Measurements from ENCODE around the gene UNC93B1. TPM values are rescaled to one million over a fixed set of nuclear protein-coding genes. Genes with fewer than 3 reads are reported as not detected.
A peak's percentile ranks its signal among the peaks of the same experiment; 100 is the strongest.

UNC93B1 gene
- total and polyA plus RNA-seq, 2 of the 8 experiments (the other 6 are each of a cell fraction or from before 2014, with no cell fraction given), result 18.9 to 34.3 TPM

DNA sequence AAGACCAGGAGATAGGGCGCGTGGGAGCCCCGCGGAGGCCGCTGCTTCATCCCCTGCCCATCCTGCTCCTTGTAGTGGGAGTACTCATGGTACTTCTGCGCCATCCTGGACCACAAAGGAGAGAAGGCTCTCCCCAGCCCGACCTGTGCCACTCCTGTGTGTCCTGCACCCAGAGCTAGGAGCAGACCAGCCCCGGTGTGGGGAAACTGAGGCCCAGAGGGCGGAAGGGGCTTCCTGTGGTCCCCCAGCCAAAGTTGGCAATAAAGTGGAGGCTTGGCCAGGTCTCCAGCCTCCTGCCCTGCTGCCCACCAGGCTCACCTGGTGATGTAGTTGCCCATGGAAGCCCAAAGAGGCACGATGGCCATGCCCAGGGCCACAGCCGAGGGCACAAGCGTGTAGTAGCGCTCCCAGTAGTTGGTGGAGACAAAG lies 4.7 kb downstream of the UNC93B1 start:
- no peaks in the 10 kb centered on the region for H3K36me3 ChIP-seq (ENCODE audit: control insufficient read depth in 2 of 4, insufficient read depth in 4 of 4, low read length in 3 of 4)
- peaks cover 0 to 14% (median 10%) of the 10 kb centered on the region in 4 experiments; a peak in 5 of 7 replicates for H3K4me1 ChIP-seq (replicated peaks in 1 of 4; ENCODE audit: control insufficient read depth in 3 of 4, insufficient read depth in 4 of 4, low read length in 3 of 4)
- H3K27me3 ChIP-seq (replicated peaks in 1 of 4; ENCODE audit: control insufficient read depth in 3 of 4, extremely low read depth in 1 of 4, insufficient read depth in 3 of 4, low read length in 3 of 4), result peaks cover 0 to 5% (median under 1%) of the 10 kb centered on the region in 4 experiments; a peak in 1 of 7 replicates
- H3K18ac ChIP-seq (ENCODE audit: extremely low read depth, low read length), result no peak overlapping the region
- H3K79me2 ChIP-seq (ENCODE audit: control insufficient read depth in 1 of 2, insufficient read depth in 2 of 2, low read length in 2 of 2), result no peaks in the 10 kb centered on the region
- no peaks in the 10 kb centered on the region for H3K79me1 ChIP-seq (ENCODE audit: low read depth, low read length)
- no peak overlapping the region for H2BK120ac ChIP-seq (replicated peaks; ENCODE audit: low read depth, low read length)
- H3K9me3 ChIP-seq (ENCODE audit: insufficient read depth in 2 of 2, low read depth in 1 of 2, low read length in 1 of 2), result no peaks in the 10 kb centered on the region
- 0 out of 2 replicates have a peak overlapping the region, but pooled peaks have one; percentile 3 for H2AK5ac ChIP-seq (ENCODE audit: low read depth, low read length)
- no peak for FAIRE-seq
- ChIA-PET CTCF (ENCODE audit: partially characterized antibody) (interaction anchor here (0.6 to 3.9 kb wide), 4 partner anchors 10 to 149 kb away, joined by 3 to 20 read pairs (median 4); partner anchors contain the start of gene ALDH3B1), POLR2A (ENCODE audit: partially characterized antibody) (interaction anchor here (0.8 kb wide), 1 partner anchor 11 kb away, joined by 3 read pairs; the partner anchor contains the start of gene ALDH3B1)
- H2BK12ac ChIP-seq (ENCODE audit: low read depth, low read length), result no peak overlapping the region
- no peak overlapping the region for H3K4me2 ChIP-seq (ENCODE audit: insufficient read depth in 1 of 2, low read depth in 2 of 2, low read length in 2 of 2)
- no peak overlapping the region; the same call in 1 of the 2 replicates for H4K8ac ChIP-seq (ENCODE audit: extremely low read depth, insufficient read depth, low read length)
- H2BK5ac ChIP-seq (ENCODE audit: low read depth, low read length), result no peak overlapping the region
- no peak overlapping the region for H3K4me3 ChIP-seq (ENCODE audit: extremely low read depth in 1 of 4, insufficient read depth in 2 of 4, low read depth in 3 of 4, low read length in 4 of 4)
- no peak overlapping the region for H3K14ac ChIP-seq (ENCODE audit: insufficient read length)
- peaks cover 0 to 2% of the 10 kb centered on the region in 2 experiments for H4K20me1 ChIP-seq (replicated peaks in 1 of 2; ENCODE audit: control insufficient read depth in 1 of 2, insufficient read depth in 2 of 2, low read length in 2 of 2)
- H2BK20ac ChIP-seq (ENCODE audit: low read length), result no peak overlapping the region
- DNase-seq (ENCODE audit: low read depth in 1 of 2, low spot score in 2 of 2), result no peak
- H3K23me2 ChIP-seq (ENCODE audit: low read depth, low read length), result peaks cover 13% of the 10 kb centered on the region
- H4K5ac ChIP-seq (ENCODE audit: insufficient read length, low read depth, low read length), result no peak overlapping the region
- no peak overlapping the region for H2BK15ac ChIP-seq (ENCODE audit: low read length)
- no peak overlapping the region for H3K4ac ChIP-seq (replicated peaks; ENCODE audit: insufficient read length, low read depth, low read length)
- H4K91ac ChIP-seq (replicated peaks; ENCODE audit: insufficient read length, low read length), result no peak overlapping the region
- H3K27ac ChIP-seq (ENCODE audit: low read depth, low read length), result no peak overlapping the region
- 91% methylated on average over 13 of the region's 13 CpGs; no CpG with 5 or more reads in 1 of the 2 experiments for WGBS, 2 experiments (ENCODE audit: extremely low coverage in 1 of 2, insufficient coverage in 1 of 2, insufficient read length in 1 of 2, insufficient replicate concordance in 2 of 2, low coverage in 1 of 2, low lambda C conversion rate in 2 of 2, missing lambda C conversion rate in 1 of 2)
- no peak overlapping the region for H3K56ac ChIP-seq (replicated peaks; ENCODE audit: insufficient read length, low read depth, low read length)
- H2AFZ ChIP-seq (ENCODE audit: low read length), result no peak overlapping the region
- no peak for TF ChIP-seq RFX5 (IDR thresholded peaks at IDR 0.05; ENCODE audit: borderline replicate concordance, low read depth, low read length)
- no peak for TF ChIP-seq E2F6 (IDR thresholded peaks at IDR 0.05)
- no peak for TF ChIP-seq ATF2 (IDR thresholded peaks at IDR 0.05; ENCODE audit: low read length)
- TF ChIP-seq RAD21 (IDR thresholded peaks at IDR 0.05 in 1 of 2, conservative IDR thresholded peaks at IDR 0.05 in 1 of 2; ENCODE audit: low read depth in 2 of 2, low read length in 2 of 2), result no peak
- TF ChIP-seq NANOG (IDR thresholded peaks at IDR 0.05; ENCODE audit: insufficient read depth, low read depth, low read length, poor library complexity, severe bottlenecking), result no peak
- H3K9ac ChIP-seq (replicated peaks in 1 of 4; ENCODE audit: extremely low read depth in 1 of 4, low read depth in 3 of 4, low read length in 3 of 4), result no peak overlapping the region
- no peak overlapping the region for H3K23ac ChIP-seq (ENCODE audit: insufficient read length)

Measured in H1 (cell line).